HepG2 (cell line): ENCODE measurements around the gene AKT3. TPM values are rescaled to one million over a fixed set of nuclear protein-coding genes. Genes with fewer than 3 reads are reported as not detected.

ENCODE experiments used
- EP300 ChIP-seq, 3 experiments: sonication (generic) in 1 of 3; formaldehyde crosslinking in 1 of 3; IDR thresholded peaks; 2 replicates each; pipeline versions ENCODE4 v1.5.1 to v1.6.1; 2011 to 2020; ENCODE audit warnings: low read depth in 2 of 3, low read length in 2 of 3, borderline replicate concordance in 1 of 3, improper control_type of control experiment in 1 of 3, mild to moderate bottlenecking in 1 of 3, missing genetic modification reagents in 1 of 3, moderate library complexity in 1 of 3
- FOXP1 ChIP-seq, 2 experiments: fragments of 450-650 bp in 1 of 2; IDR thresholded peaks; 2 replicates each; pipeline ENCODE4 v1.6.1; 2017 to 2018; ENCODE audit warnings: antibody characterized with exemption in 1 of 2
- GABPB1 ChIP-seq: IDR thresholded peaks from 2 replicates; pipeline ENCODE4 v1.6.1; 2016; ENCODE audit warnings: mild to moderate bottlenecking, missing genetic modification reagents, moderate library complexity, missing compliant biosample characterization
- HHEX ChIP-seq: IDR thresholded peaks from 2 replicates; pipeline ENCODE4 v1.6.1; 2016; ENCODE audit warnings: control low read depth
- NFE2L2 ChIP-seq: fragments of 150-350 bp; IDR thresholded peaks from 2 replicates; pipeline ENCODE4 v1.6.1; 2014; ENCODE audit warnings: low read length
- NFIB ChIP-seq: sonication (generic); formaldehyde crosslinking; IDR thresholded peaks from 2 replicates; pipeline ENCODE4 v1.9.0; 2021; ENCODE audit warnings: missing genetic modification reagents, mild to moderate bottlenecking, borderline replicate concordance
- RBM22 ChIP-seq: fragments of 200-400 bp; formaldehyde crosslinking; optimal IDR thresholded peaks from 2 replicates; pipeline ENCODE3; 2017; ENCODE audit warnings: mild to moderate bottlenecking, low read length, moderate library complexity
- RFXAP ChIP-seq: sonication (generic); formaldehyde crosslinking; IDR thresholded peaks from 2 replicates; pipeline ENCODE4 v1.4.0; 2020; ENCODE audit warnings: missing genetic modification reagents, borderline replicate concordance
- SOX5 ChIP-seq: IDR thresholded peaks from 2 replicates; pipeline ENCODE4 v1.6.1; 2016; ENCODE audit warnings: borderline replicate concordance
- SP1 ChIP-seq, 2 experiments: fragments of 450-650 bp in 1 of 2; sonication (generic) in 1 of 2; formaldehyde crosslinking in 1 of 2; IDR thresholded peaks; 2 replicates each; pipeline versions ENCODE4 v1.4.0 to v1.6.1; 2016 to 2020; ENCODE audit warnings: missing genetic modification reagents in 1 of 2
- STAT5B ChIP-seq: sonication (generic); formaldehyde crosslinking; IDR thresholded peaks from 2 replicates; pipeline ENCODE4 v1.4.0; 2020; ENCODE audit warnings: missing genetic modification reagents
- ZMYM2 ChIP-seq: sonication (generic); formaldehyde crosslinking; IDR thresholded peaks from 2 replicates; pipeline ENCODE4 v1.8.0; 2022; ENCODE audit warnings: mild to moderate bottlenecking, missing genetic modification reagents
- ZNF205 ChIP-seq: IDR thresholded peaks from 2 replicates; pipeline ENCODE4 v1.6.1; 2018; ENCODE audit warnings: missing biosample characterization, missing genetic modification reagents
- ZNF263 ChIP-seq: sonication (generic); formaldehyde crosslinking; IDR thresholded peaks from 2 replicates; pipeline ENCODE4 v1.4.0; 2020; ENCODE audit warnings: missing genetic modification reagents
- ZNF331 ChIP-seq: sonication (generic); formaldehyde crosslinking; IDR thresholded peaks from 2 replicates; pipeline ENCODE4 v1.4.0; 2020; ENCODE audit warnings: missing genetic modification reagents
- polyA plus RNA-seq, 8 experiments: library from polyadenylated mRNA; depleted of rRNA in 3 of 8; stranded (reverse) in 7 of 8; unstranded in 1 of 8; fragments of >200 nt; fragmentation: Illumina TruSeq in 4 of 8; extraction: Trizol in 4 of 8; gene quantifications; 2 replicates each; pipeline versions ENCODE4 v1.2.1 to v1.2.3, GENCODE V29; 2011 to 2016; ENCODE audit warnings: low read depth in 4 of 8, missing spikeins in 1 of 8, mixed read lengths in 1 of 8; ENCODE audit not compliant: insufficient read depth in 1 of 8
- total RNA-seq, 5 experiments: library from RNA; depleted of rRNA; stranded (reverse); fragments of >200 nt; fragmentation: Illumina TruSeq; extraction: Trizol; gene quantifications; 2 replicates each; pipeline ENCODE4 v1.2.3, GENCODE V29; 2016; ENCODE audit warnings: low read depth in 1 of 5
- TF ChIP-seq, protein P1 (sequence below): sonication (generic); formaldehyde crosslinking; IDR thresholded peaks from 2 replicates; pipeline ENCODE4 v1.5.1; 2020; ENCODE audit warnings: mild to moderate bottlenecking, missing genetic modification reagents
- TF ChIP-seq, protein P2 (sequence below): sonication (generic); formaldehyde crosslinking; IDR thresholded peaks from 2 replicates; pipeline ENCODE4 v1.4.0; 2020; ENCODE audit warnings: missing genetic modification reagents
- TF ChIP-seq, protein P3 (sequence below): sonication (generic); formaldehyde crosslinking; IDR thresholded peaks from 2 replicates; pipeline ENCODE4 v1.5.1; 2020; ENCODE audit warnings: mild to moderate bottlenecking, missing genetic modification reagents, moderate library complexity
- TF ChIP-seq, protein P4 (sequence below): sonication (generic); formaldehyde crosslinking; IDR thresholded peaks from 2 replicates; pipeline ENCODE4 v1.4.0; 2020; ENCODE audit warnings: low read depth, missing genetic modification reagents

The AKT3 gene
- total and polyA plus RNA-seq, 2 of the 13 experiments (the other 11 are each of a cell fraction or from before 2014, with no cell fraction given) = 0.07 TPM

GRCh38 chr1:243505986-243506689 is 343.9 kb downstream of the AKT3 start (continued):
- TF ChIP-seq, protein P1, sequence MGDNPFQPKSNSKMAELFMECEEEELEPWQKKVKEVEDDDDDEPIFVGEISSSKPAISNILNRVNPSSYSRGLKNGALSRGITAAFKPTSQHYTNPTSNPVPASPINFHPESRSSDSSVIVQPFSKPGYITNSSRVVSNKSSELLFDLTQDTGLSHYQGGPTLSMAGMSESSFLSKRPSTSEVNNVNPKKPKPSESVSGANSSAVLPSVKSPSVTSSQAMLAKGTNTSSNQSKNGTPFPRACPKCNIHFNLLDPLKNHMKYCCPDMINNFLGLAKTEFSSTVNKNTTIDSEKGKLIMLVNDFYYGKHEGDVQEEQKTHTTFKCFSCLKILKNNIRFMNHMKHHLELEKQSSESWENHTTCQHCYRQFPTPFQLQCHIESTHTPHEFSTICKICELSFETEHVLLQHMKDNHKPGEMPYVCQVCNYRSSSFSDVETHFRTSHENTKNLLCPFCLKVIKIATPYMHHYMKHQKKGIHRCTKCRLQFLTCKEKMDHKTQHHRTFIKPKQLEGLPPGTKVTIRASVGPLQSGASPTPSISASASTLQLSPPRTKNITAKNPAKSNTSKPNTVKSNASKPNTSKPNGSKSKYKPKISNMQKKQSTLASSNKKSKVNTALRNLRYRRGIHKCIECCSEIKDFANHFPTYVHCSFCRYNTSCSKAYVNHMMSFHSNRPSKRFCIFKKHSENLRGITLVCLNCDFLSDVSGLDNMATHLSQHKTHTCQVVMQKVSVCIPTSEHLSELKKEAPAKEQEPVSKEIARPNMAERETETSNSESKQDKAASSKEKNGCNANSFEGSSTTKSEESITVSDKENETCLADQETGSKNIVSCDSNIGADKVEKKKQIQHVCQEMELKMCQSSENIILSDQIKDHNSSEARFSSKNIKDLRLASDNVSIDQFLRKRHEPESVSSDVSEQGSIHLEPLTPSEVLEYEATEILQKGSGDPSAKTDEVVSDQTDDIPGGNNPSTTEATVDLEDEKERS (CRISPR knock-in tag) = peak; percentile 38; the same call in 1 of the 2 replicates
- peak; percentile 82 for TF ChIP-seq ZNF205 (CRISPR knock-in tag)
- TF ChIP-seq, protein P2, sequence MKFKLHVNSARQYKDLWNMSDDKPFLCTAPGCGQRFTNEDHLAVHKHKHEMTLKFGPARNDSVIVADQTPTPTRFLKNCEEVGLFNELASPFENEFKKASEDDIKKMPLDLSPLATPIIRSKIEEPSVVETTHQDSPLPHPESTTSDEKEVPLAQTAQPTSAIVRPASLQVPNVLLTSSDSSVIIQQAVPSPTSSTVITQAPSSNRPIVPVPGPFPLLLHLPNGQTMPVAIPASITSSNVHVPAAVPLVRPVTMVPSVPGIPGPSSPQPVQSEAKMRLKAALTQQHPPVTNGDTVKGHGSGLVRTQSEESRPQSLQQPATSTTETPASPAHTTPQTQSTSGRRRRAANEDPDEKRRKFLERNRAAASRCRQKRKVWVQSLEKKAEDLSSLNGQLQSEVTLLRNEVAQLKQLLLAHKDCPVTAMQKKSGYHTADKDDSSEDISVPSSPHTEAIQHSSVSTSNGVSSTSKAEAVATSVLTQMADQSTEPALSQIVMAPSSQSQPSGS (CRISPR knock-in tag) = peak; percentile 52; the same call in 1 of the 2 replicates
- TF ChIP-seq SP1 (IDR thresholded peaks at IDR 0.05) = no peak
- no peak for TF ChIP-seq SP1 (CRISPR knock-in tag; IDR thresholded peaks at IDR 0.05)
- TF ChIP-seq NFIB (CRISPR knock-in tag) = no peak
- no peak for TF ChIP-seq RBM22
- peak; percentile 79; the same call in 1 of the 2 replicates for TF ChIP-seq ZNF331 (CRISPR knock-in tag)
- TF ChIP-seq, protein P3, sequence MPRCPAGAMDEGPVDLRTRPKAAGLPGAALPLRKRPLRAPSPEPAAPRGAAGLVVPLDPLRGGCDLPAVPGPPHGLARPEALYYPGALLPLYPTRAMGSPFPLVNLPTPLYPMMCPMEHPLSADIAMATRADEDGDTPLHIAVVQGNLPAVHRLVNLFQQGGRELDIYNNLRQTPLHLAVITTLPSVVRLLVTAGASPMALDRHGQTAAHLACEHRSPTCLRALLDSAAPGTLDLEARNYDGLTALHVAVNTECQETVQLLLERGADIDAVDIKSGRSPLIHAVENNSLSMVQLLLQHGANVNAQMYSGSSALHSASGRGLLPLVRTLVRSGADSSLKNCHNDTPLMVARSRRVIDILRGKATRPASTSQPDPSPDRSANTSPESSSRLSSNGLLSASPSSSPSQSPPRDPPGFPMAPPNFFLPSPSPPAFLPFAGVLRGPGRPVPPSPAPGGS (CRISPR knock-in tag) = peak; percentile 58; the same call in 1 of the 2 replicates
- TF ChIP-seq FOXP1 (IDR thresholded peaks at IDR 0.05) = no peak
- peak; percentile 26; the same call in 1 of the 2 replicates for TF ChIP-seq FOXP1 (CRISPR knock-in tag; IDR thresholded peaks at IDR 0.05)
- peak; percentile 95 for TF ChIP-seq SOX5 (CRISPR knock-in tag)
- peak; percentile 32; the same call in 1 of the 2 replicates for TF ChIP-seq RFXAP
- TF ChIP-seq, protein P4, sequence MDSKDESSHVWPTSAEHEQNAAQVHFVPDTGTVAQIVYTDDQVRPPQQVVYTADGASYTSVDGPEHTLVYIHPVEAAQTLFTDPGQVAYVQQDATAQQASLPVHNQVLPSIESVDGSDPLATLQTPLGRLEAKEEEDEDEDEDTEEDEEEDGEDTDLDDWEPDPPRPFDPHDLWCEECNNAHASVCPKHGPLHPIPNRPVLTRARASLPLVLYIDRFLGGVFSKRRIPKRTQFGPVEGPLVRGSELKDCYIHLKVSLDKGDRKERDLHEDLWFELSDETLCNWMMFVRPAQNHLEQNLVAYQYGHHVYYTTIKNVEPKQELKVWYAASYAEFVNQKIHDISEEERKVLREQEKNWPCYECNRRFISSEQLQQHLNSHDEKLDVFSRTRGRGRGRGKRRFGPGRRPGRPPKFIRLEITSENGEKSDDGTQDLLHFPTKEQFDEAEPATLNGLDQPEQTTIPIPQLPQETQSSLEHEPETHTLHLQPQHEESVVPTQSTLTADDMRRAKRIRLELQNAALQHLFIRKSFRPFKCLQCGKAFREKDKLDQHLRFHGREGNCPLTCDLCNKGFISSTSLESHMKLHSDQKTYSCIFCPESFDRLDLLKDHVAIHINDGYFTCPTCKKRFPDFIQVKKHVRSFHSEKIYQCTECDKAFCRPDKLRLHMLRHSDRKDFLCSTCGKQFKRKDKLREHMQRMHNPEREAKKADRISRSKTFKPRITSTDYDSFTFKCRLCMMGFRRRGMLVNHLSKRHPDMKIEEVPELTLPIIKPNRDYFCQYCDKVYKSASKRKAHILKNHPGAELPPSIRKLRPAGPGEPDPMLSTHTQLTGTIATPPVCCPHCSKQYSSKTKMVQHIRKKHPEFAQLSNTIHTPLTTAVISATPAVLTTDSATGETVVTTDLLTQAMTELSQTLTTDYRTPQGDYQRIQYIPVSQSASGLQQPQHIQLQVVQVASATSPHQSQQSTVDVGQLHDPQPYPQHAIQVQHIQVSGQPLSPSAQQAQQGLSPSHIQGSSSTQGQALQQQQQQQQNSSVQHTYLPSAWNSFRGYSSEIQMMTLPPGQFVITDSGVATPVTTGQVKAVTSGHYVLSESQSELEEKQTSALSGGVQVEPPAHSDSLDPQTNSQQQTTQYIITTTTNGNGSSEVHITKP (CRISPR knock-in tag) = peak; percentile 45; the same call in 1 of the 2 replicates
- TF ChIP-seq STAT5B (CRISPR knock-in tag) = no peak
- TF ChIP-seq EP300 (IDR thresholded peaks at IDR 0.05; ENCODE audit: low read depth in 2 of 2, low read length in 2 of 2) = peak in 1 of 2 experiments; percentile 85; a peak in 2 of 4 replicates
- TF ChIP-seq EP300 (CRISPR knock-in tag; IDR thresholded peaks at IDR 0.05; ENCODE audit: borderline replicate concordance) = peak; percentile 88
- TF ChIP-seq NFE2L2 = no peak
- TF ChIP-seq ZMYM2 (CRISPR knock-in tag) = peak; percentile 88
- TF ChIP-seq ZNF263 (CRISPR knock-in tag) = peak; percentile 81
- no peak for TF ChIP-seq HHEX
- peak; percentile 69 for TF ChIP-seq GABPB1 (CRISPR knock-in tag)
